K562 (cell line): ENCODE results near the gene NRTN. TPM values are rescaled to one million over a fixed set of nuclear protein-coding genes. Genes with fewer than 3 reads are reported as not detected.

Experiments used
- ATAC-seq: fragments of 200-7000 bp; cut with Tn5 transposase; 3 replicates; pipeline ENCODE4 v1.9.1; 2020; ENCODE audit warnings: moderate library complexity
- BruUV-seq: library from RNA; stranded (reverse); fragments of 400-500 nt; replicated peaks from 2 replicates; lab custom pipeline; 2021; lab: Mats Ljungman, UMichigan
- CTCF ChIA-PET: fragments of 300-600 bp; formaldehyde crosslinking; extraction: SDS; loops from one replicate; lab custom pipeline; 2021; ENCODE audit warnings: low intra/inter-chr PET ratio; lab: Yijun Ruan, JAX
- POLR2A ChIA-PET: fragments of 300-600, 350-650 bp; sonication (Branson Sonifier 250); formaldehyde crosslinking; extraction: SDS; loops from one replicate; lab custom pipeline; 2021; ENCODE audit warnings: antibody characterized with exemption, inconsistent platforms; lab: Yijun Ruan, JAX
- DNase-seq, 4 experiments: peaks; one replicate each; pipeline versions ENCODE4 v3.0.0 to v3.0.0-alpha.2; 2011 to 2018; ENCODE audit warnings: low spot score in 3 of 4, mixed read lengths in 3 of 4; ENCODE audit errors: extremely low read depth in 1 of 4
- FAIRE-seq: peaks from 2 replicates; lab custom pipeline; 2011; peaks lifted over from hg19 to GRCh38; lab: Jason Lieb, UNC
- H2AFZ ChIP-seq: 2 replicates; pipeline ENCODE4 v1.6.0; 2011; ENCODE audit warnings: low read depth, low read length, control low read depth, inconsistent platforms
- H3K27ac ChIP-seq: fragments of 200-600 bp; 3 replicates; pipeline ENCODE4 v1.8.0; 2011; ENCODE audit warnings: low read depth, mild to moderate bottlenecking, control low read depth, inconsistent platforms, low read length, moderate library complexity, mixed read lengths; ENCODE audit errors: extremely low read depth
- H3K27me3 ChIP-seq, 2 experiments: fragments of 300-600 bp in 1 of 2; 2 replicates in 1 of 2; 3 replicates in 1 of 2; pipeline versions ENCODE4 v1.6.0 to v1.8.0; 2011; ENCODE audit warnings: inconsistent platforms in 2 of 2, low read length in 2 of 2, mild to moderate bottlenecking in 1 of 2, mixed read lengths in 1 of 2, moderate library complexity in 1 of 2; ENCODE audit not compliant: control insufficient read depth in 2 of 2, insufficient read depth in 2 of 2
- H3K36me3 ChIP-seq: fragments of 300-600 bp; 3 replicates; pipeline ENCODE4 v1.8.0; 2011; ENCODE audit warnings: mild to moderate bottlenecking, low read length, inconsistent platforms; ENCODE audit not compliant: control insufficient read depth, insufficient read depth
- H3K4me1 ChIP-seq, 2 experiments: fragments of 200-600 bp in 1 of 2; replicated peaks in 1 of 2; 2 replicates in 1 of 2; 3 replicates in 1 of 2; pipeline versions ENCODE4 v1.5.1 to v1.8.0; 2011; ENCODE audit warnings: inconsistent platforms in 2 of 2, low read length in 2 of 2, mild to moderate bottlenecking in 1 of 2, mixed read lengths in 1 of 2, moderate library complexity in 1 of 2; ENCODE audit not compliant: control insufficient read depth in 2 of 2, insufficient read depth in 2 of 2
- H3K4me2 ChIP-seq: 2 replicates; pipeline ENCODE4 v1.6.1; 2011; ENCODE audit warnings: low read length, control low read depth, inconsistent platforms, mixed read lengths; ENCODE audit not compliant: insufficient read depth
- H3K4me3 ChIP-seq: fragments of 200-600 bp; sonication (generic), shearing (Covaris generic); 2 replicates; pipeline ENCODE4 v1.5.1; 2016; ENCODE audit warnings: control low read depth, inconsistent platforms
- H3K79me2 ChIP-seq: fragments of 200-600 bp; 3 replicates; pipeline ENCODE4 v1.8.0; 2011; ENCODE audit warnings: low read length, inconsistent platforms; ENCODE audit not compliant: control insufficient read depth, insufficient read depth
- H3K9ac ChIP-seq, 2 experiments: 2 replicates each; pipeline versions ENCODE4 v1.6.0 to v1.6.1; 2011; ENCODE audit warnings: low read depth in 2 of 2, low read length in 2 of 2, control low read depth in 1 of 2, inconsistent platforms in 1 of 2, mild to moderate bottlenecking in 1 of 2, mixed read lengths in 1 of 2; ENCODE audit not compliant: insufficient read depth in 1 of 2
- H3K9me1 ChIP-seq: one replicate; pipeline ENCODE4 v1.6.0; 2011; ENCODE audit warnings: inconsistent platforms, mild to moderate bottlenecking, low read length, moderate library complexity; ENCODE audit not compliant: control insufficient read depth, insufficient read depth
- H3K9me3 ChIP-seq: replicated peaks from 2 replicates; pipeline ENCODE4 v1.5.1; 2011; ENCODE audit warnings: low read depth, low read length, inconsistent platforms; ENCODE audit not compliant: control insufficient read depth, insufficient read depth
- H4K20me1 ChIP-seq: replicated peaks from 2 replicates; pipeline ENCODE4 v1.6.1; 2011; ENCODE audit warnings: low read length, inconsistent platforms, mixed read lengths; ENCODE audit not compliant: control insufficient read depth, insufficient read depth
- ASH1L ChIP-seq: fragments of 450-650 bp; IDR thresholded peaks from 2 replicates; pipeline ENCODE4 v1.6.1; 2018; ENCODE audit warnings: borderline replicate concordance, mild to moderate bottlenecking, low read depth; ENCODE audit not compliant: partially characterized antibody
- ATF7 ChIP-seq: fragments of 450-650 bp; IDR thresholded peaks from 2 replicates; pipeline ENCODE4 v1.7.1; 2014; ENCODE audit warnings: mild to moderate bottlenecking, moderate library complexity
- ETS2 ChIP-seq: IDR thresholded peaks from 2 replicates; pipeline ENCODE4 v1.6.1; 2016; ENCODE audit warnings: borderline replicate concordance, missing genetic modification characterization, mild to moderate bottlenecking, moderate library complexity, missing compliant biosample characterization; ENCODE audit not compliant: poor library complexity, severe bottlenecking
- MAFG ChIP-seq: fragments of 450-650 bp; conservative IDR thresholded peaks from 2 replicates; pipeline ENCODE4 v1.6.1; 2016; ENCODE audit warnings: missing genetic modification characterization, missing compliant biosample characterization
- NFE2L1 ChIP-seq: fragments of 450-650 bp; IDR thresholded peaks from 2 replicates; pipeline ENCODE4 v1.6.1; 2016; ENCODE audit warnings: missing genetic modification characterization, low read depth, mild to moderate bottlenecking, missing compliant biosample characterization, moderate library complexity, borderline replicate concordance
- OTX1 ChIP-seq: fragments of 450-650 bp; formaldehyde crosslinking; IDR thresholded peaks from 2 replicates; pipeline ENCODE4 v1.4.0; 2022; ENCODE audit warnings: mild to moderate bottlenecking
- POU5F1 ChIP-seq: fragments of 150-350 bp; IDR thresholded peaks from 2 replicates; pipeline ENCODE4 v1.6.1; 2014; ENCODE audit warnings: borderline replicate concordance, low read length, low read depth, mild to moderate bottlenecking; ENCODE audit not compliant: partially characterized antibody
- SP1 ChIP-seq: sonication (generic); formaldehyde crosslinking; IDR thresholded peaks from 2 replicates; pipeline ENCODE4 v1.8.1; 2022; ENCODE audit warnings: mild to moderate bottlenecking, missing genetic modification reagents
- SRSF1 ChIP-seq: fragments of 200-400 bp; formaldehyde crosslinking; IDR thresholded peaks from 2 replicates; pipeline ENCODE4 v1.6.1; 2017; ENCODE audit warnings: mild to moderate bottlenecking, low read depth, low read length, moderate library complexity
- YY1 ChIP-seq, 3 experiments: IDR thresholded peaks; 2 replicates each; pipeline ENCODE4 v1.6.1; 2011; ENCODE audit warnings: low read length in 2 of 3, mild to moderate bottlenecking in 2 of 3, moderate library complexity in 2 of 3, borderline replicate concordance in 1 of 3, control low read depth in 1 of 3, low read depth in 1 of 3; ENCODE audit not compliant: insufficient read depth in 3 of 3, insufficient replicate concordance in 2 of 3, control insufficient read depth in 1 of 3, insufficient read length in 1 of 3; ENCODE audit errors: extremely low read depth in 1 of 3
- ZNF644 ChIP-seq: fragments of 200-800 bp; sonication (Bioruptor generic); IDR thresholded peaks from 2 replicates; pipeline ENCODE4 v1.6.1; 2016; ENCODE audit warnings: low read depth, missing genetic modification characterization, missing compliant biosample characterization
- WGBS: fragments of 100-300 bp; shearing (Covaris generic); methylation state at CpG from one replicate; pipeline ENCODE4 v1.1.6; 2016; ENCODE audit warnings: low coverage, mixed read lengths; ENCODE audit not compliant: insufficient coverage; ENCODE audit errors: missing lambda C conversion rate; 5-methylcytosine and 5-hydroxymethylcytosine counted together
- in situ Hi-C: fragments of 300-500 bp; cut with MboI; formaldehyde crosslinking; loops from 4 replicates; pipeline ENCODE4 v1.15.0; 2018; ENCODE audit warnings: inconsistent platforms, mixed read lengths
- intact Hi-C: fragments of 100-400 bp; cut with micrococcal nuclease; formaldehyde crosslinking; loops from 2 replicates; pipeline ENCODE4 v1.14.2; 2022
- polyA plus RNA-seq, 8 experiments: library from polyadenylated mRNA; depleted of rRNA in 4 of 8; stranded (reverse) in 5 of 8; unstranded in 3 of 8; fragments of >200 nt; fragmentation: Nextera tagmentation in 2 of 8; fragmentation: Illumina TruSeq in 1 of 8; extraction: Ambion mirVana in 2 of 8; extraction: Trizol in 1 of 8; gene quantifications; 2 replicates each; pipeline versions ENCODE4 v1.2.1 to v1.2.3, GENCODE V29; 2011 to 2014; ENCODE audit warnings: inconsistent platforms in 1 of 8, missing spikeins in 1 of 8
- total RNA-seq, 7 experiments: library from RNA; depleted of rRNA in 6 of 7; stranded (reverse); fragments of >200 nt in 6 of 7; fragmentation: Illumina TruSeq in 2 of 7; extraction: Trizol in 2 of 7; gene quantifications; 2 replicates each; pipeline versions ENCODE4 v1.2.1 to v1.2.3, GENCODE V29; 2011 to 2021; ENCODE audit warnings: low replicate concordance in 1 of 7
- TF ChIP-seq, protein P1 (sequence below): sonication (generic); formaldehyde crosslinking; IDR thresholded peaks from 2 replicates; pipeline ENCODE4 v1.8.1; 2022; ENCODE audit warnings: missing genetic modification reagents
- TF ChIP-seq, protein P2 (sequence below): sonication (generic); formaldehyde crosslinking; IDR thresholded peaks from 2 replicates; pipeline ENCODE4 v1.8.1; 2023; ENCODE audit warnings: missing genetic modification reagents, mild to moderate bottlenecking, borderline replicate concordance

NRTN gene
- total and polyA plus RNA-seq, 9 of the 15 experiments (the other 6 are each of a cell fraction or from before 2014, with no cell fraction given): 0.62 to 8.1 (median 1.6) TPM; not detected in 2

GRCh38 chr19:5805462-5806132 is 730 bp downstream of the NRTN start:
- no TSS peak for BruUV-seq
- H3K36me3 ChIP-seq: no peaks in the 10 kb centered on the region
- H3K4me3 ChIP-seq: peak overlapping the region; percentile 33
- H3K79me2 ChIP-seq: no peaks in the 10 kb centered on the region
- no peak overlapping the region for H3K27ac ChIP-seq
- intact Hi-C loops: loop anchor here (2.0 to 10.0 kb wide), 2 partner anchors 17 to 179 kb away; no protein-coding TSS in a partner anchor
- 2% methylated on average over 31 of the region's 46 CpGs for WGBS
- CTCF ChIA-PET: interaction anchor here (2.8 to 4.2 kb wide), 3 partner anchors 18 to 216 kb away, joined by 20 to 48 read pairs (median 32); no protein-coding TSS in a partner anchor
- DNase-seq (peak; percentile 86 to 88 (median 86)), ATAC-seq (peak; percentile 73), FAIRE-seq (peak; percentile 48)
- H3K4me1 ChIP-seq: peaks cover 20 to 60% of the 10 kb centered on the region in 2 experiments
- in situ Hi-C loops: no loop called here
- POLR2A ChIA-PET: interaction anchor here (0.6 kb wide), 1 partner anchor 94 kb away, joined by 5 read pairs; no protein-coding TSS in a partner anchor
- H2AFZ ChIP-seq: peak overlapping the region; percentile 60
- no peaks in the 10 kb centered on the region for H3K9me1 ChIP-seq
- no peaks in the 10 kb centered on the region for H3K9me3 ChIP-seq
- H4K20me1 ChIP-seq: no peaks in the 10 kb centered on the region
- H3K4me2 ChIP-seq: peak overlapping the region; percentile 45; the same call in 1 of the 2 replicates
- no peaks in the 10 kb centered on the region for H3K27me3 ChIP-seq
- peak overlapping the region; percentile 13 to 72; a peak in 3 of 4 replicates for H3K9ac ChIP-seq
- TF ChIP-seq ZNF644 (tag) (no peak), ETS2 (no peak), NFE2L1 (tag) (no peak), YY1 (IDR thresholded peaks at IDR 0.05; ENCODE audit: borderline replicate concordance in 1 of 3, control insufficient read depth in 1 of 3, extremely low read depth in 1 of 3, insufficient read depth in 3 of 3, insufficient read length in 1 of 3, insufficient replicate concordance in 2 of 3, low read depth in 1 of 3, low read length in 2 of 3) (peak in 2 of 3 experiments; percentile 24 to 26), ATF7 (peak; percentile 46; the same call in 1 of the 2 replicates), OTX1 (CRISPR knock-in tag) (no peak), POU5F1 (no peak), ASH1L (no peak), SRSF1 (no peak), MAFG (tag) (no peak), SP1 (CRISPR knock-in tag) (no peak)
- TF ChIP-seq, protein P1, sequence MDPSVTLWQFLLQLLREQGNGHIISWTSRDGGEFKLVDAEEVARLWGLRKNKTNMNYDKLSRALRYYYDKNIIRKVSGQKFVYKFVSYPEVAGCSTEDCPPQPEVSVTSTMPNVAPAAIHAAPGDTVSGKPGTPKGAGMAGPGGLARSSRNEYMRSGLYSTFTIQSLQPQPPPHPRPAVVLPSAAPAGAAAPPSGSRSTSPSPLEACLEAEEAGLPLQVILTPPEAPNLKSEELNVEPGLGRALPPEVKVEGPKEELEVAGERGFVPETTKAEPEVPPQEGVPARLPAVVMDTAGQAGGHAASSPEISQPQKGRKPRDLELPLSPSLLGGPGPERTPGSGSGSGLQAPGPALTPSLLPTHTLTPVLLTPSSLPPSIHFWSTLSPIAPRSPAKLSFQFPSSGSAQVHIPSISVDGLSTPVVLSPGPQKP (CRISPR knock-in tag): no peak
- TF ChIP-seq, protein P2, sequence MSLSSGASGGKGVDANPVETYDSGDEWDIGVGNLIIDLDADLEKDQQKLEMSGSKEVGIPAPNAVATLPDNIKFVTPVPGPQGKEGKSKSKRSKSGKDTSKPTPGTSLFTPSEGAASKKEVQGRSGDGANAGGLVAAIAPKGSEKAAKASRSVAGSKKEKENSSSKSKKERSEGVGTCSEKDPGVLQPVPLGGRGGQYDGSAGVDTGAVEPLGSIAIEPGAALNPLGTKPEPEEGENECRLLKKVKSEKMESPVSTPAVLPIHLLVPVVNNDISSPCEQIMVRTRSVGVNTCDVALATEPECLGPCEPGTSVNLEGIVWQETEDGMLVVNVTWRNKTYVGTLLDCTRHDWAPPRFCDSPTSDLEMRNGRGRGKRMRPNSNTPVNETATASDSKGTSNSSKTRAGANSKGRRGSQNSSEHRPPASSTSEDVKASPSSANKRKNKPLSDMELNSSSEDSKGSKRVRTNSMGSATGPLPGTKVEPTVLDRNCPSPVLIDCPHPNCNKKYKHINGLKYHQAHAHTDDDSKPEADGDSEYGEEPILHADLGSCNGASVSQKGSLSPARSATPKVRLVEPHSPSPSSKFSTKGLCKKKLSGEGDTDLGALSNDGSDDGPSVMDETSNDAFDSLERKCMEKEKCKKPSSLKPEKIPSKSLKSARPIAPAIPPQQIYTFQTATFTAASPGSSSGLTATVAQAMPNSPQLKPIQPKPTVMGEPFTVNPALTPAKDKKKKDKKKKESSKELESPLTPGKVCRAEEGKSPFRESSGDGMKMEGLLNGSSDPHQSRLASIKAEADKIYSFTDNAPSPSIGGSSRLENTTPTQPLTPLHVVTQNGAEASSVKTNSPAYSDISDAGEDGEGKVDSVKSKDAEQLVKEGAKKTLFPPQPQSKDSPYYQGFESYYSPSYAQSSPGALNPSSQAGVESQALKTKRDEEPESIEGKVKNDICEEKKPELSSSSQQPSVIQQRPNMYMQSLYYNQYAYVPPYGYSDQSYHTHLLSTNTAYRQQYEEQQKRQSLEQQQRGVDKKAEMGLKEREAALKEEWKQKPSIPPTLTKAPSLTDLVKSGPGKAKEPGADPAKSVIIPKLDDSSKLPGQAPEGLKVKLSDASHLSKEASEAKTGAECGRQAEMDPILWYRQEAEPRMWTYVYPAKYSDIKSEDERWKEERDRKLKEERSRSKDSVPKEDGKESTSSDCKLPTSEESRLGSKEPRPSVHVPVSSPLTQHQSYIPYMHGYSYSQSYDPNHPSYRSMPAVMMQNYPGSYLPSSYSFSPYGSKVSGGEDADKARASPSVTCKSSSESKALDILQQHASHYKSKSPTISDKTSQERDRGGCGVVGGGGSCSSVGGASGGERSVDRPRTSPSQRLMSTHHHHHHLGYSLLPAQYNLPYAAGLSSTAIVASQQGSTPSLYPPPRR (CRISPR knock-in tag): no peak
